ENCODE measurements around the gene CD81.
"Not testable (repeated sequence)": the region's sequence is repeated elsewhere in the genome, so short reads cannot be mapped to it uniquely, and the experiment has no call there.

DNA sequence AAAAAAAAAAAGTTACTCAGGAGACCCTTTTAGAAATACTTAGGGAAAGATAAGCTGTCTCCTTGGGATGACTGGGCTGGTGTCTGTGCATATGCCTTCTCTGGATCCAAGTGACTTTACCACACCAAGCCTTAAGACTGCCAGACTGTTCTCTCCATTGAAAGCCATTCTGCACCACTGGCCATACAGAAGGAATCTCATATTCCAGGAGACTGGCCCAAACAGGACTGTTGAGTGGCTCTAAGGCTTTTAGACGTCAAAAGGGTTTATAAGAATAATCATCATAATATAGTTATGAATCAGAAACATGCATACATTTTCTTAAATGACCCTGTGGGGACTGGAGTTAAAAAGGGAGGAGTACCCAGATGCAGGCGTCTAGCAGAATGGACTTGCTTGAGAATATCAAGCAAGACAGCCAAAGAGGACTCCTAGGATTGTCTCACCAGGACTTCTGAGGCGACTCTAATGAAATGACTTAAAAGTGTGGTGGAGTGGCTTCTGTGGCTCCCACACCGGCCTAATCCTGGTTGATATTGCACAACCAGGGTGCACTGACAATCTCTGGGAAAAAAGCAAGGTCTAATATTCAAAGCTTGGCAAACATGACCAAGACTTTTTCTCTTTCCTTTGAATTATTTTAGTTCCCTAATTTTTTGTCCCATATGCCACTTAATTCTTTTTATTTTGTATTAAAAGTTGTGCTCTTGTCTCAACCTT lies 43.5 kb upstream of the CD81 start:
- TF ChIP-seq, protein P1, sequence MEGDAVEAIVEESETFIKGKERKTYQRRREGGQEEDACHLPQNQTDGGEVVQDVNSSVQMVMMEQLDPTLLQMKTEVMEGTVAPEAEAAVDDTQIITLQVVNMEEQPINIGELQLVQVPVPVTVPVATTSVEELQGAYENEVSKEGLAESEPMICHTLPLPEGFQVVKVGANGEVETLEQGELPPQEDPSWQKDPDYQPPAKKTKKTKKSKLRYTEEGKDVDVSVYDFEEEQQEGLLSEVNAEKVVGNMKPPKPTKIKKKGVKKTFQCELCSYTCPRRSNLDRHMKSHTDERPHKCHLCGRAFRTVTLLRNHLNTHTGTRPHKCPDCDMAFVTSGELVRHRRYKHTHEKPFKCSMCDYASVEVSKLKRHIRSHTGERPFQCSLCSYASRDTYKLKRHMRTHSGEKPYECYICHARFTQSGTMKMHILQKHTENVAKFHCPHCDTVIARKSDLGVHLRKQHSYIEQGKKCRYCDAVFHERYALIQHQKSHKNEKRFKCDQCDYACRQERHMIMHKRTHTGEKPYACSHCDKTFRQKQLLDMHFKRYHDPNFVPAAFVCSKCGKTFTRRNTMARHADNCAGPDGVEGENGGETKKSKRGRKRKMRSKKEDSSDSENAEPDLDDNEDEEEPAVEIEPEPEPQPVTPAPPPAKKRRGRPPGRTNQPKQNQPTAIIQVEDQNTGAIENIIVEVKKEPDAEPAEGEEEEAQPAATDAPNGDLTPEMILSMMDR (conservative IDR thresholded peaks at IDR 0.05; ENCODE audit: low read depth in 2 of 2): not testable (repeated sequence)
- not testable (repeated sequence) for TF ChIP-seq EZH2 (IDR thresholded peaks at IDR 0.05; ENCODE audit: low read depth, unreplicated experiment); POLR2AphosphoS5 (IDR thresholded peaks at IDR 0.05; ENCODE audit: low read depth); ZNF114 (CRISPR knock-in tag; IDR thresholded peaks at IDR 0.05); CREB1 (CRISPR knock-in tag; IDR thresholded peaks at IDR 0.05; ENCODE audit: low read depth); NANOG (IDR thresholded peaks at IDR 0.05; ENCODE audit: borderline replicate concordance); EZH2phosphoT487 (IDR thresholded peaks at IDR 0.05; ENCODE audit: unreplicated experiment); STAT1 (IDR thresholded peaks at IDR 0.05; ENCODE audit: unreplicated experiment); JUNB (IDR thresholded peaks at IDR 0.05; ENCODE audit: unreplicated experiment)
- TF ChIP-seq, protein P2, sequence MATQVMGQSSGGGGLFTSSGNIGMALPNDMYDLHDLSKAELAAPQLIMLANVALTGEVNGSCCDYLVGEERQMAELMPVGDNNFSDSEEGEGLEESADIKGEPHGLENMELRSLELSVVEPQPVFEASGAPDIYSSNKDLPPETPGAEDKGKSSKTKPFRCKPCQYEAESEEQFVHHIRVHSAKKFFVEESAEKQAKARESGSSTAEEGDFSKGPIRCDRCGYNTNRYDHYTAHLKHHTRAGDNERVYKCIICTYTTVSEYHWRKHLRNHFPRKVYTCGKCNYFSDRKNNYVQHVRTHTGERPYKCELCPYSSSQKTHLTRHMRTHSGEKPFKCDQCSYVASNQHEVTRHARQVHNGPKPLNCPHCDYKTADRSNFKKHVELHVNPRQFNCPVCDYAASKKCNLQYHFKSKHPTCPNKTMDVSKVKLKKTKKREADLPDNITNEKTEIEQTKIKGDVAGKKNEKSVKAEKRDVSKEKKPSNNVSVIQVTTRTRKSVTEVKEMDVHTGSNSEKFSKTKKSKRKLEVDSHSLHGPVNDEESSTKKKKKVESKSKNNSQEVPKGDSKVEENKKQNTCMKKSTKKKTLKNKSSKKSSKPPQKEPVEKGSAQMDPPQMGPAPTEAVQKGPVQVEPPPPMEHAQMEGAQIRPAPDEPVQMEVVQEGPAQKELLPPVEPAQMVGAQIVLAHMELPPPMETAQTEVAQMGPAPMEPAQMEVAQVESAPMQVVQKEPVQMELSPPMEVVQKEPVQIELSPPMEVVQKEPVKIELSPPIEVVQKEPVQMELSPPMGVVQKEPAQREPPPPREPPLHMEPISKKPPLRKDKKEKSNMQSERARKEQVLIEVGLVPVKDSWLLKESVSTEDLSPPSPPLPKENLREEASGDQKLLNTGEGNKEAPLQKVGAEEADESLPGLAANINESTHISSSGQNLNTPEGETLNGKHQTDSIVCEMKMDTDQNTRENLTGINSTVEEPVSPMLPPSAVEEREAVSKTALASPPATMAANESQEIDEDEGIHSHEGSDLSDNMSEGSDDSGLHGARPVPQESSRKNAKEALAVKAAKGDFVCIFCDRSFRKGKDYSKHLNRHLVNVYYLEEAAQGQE (IDR thresholded peaks at IDR 0.05; ENCODE audit: unreplicated experiment): not testable (repeated sequence)
- TF ChIP-seq, protein P3, sequence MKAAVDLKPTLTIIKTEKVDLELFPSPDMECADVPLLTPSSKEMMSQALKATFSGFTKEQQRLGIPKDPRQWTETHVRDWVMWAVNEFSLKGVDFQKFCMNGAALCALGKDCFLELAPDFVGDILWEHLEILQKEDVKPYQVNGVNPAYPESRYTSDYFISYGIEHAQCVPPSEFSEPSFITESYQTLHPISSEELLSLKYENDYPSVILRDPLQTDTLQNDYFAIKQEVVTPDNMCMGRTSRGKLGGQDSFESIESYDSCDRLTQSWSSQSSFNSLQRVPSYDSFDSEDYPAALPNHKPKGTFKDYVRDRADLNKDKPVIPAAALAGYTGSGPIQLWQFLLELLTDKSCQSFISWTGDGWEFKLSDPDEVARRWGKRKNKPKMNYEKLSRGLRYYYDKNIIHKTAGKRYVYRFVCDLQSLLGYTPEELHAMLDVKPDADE (IDR thresholded peaks at IDR 0.05): not testable (repeated sequence)
- TF ChIP-seq, protein P4, sequence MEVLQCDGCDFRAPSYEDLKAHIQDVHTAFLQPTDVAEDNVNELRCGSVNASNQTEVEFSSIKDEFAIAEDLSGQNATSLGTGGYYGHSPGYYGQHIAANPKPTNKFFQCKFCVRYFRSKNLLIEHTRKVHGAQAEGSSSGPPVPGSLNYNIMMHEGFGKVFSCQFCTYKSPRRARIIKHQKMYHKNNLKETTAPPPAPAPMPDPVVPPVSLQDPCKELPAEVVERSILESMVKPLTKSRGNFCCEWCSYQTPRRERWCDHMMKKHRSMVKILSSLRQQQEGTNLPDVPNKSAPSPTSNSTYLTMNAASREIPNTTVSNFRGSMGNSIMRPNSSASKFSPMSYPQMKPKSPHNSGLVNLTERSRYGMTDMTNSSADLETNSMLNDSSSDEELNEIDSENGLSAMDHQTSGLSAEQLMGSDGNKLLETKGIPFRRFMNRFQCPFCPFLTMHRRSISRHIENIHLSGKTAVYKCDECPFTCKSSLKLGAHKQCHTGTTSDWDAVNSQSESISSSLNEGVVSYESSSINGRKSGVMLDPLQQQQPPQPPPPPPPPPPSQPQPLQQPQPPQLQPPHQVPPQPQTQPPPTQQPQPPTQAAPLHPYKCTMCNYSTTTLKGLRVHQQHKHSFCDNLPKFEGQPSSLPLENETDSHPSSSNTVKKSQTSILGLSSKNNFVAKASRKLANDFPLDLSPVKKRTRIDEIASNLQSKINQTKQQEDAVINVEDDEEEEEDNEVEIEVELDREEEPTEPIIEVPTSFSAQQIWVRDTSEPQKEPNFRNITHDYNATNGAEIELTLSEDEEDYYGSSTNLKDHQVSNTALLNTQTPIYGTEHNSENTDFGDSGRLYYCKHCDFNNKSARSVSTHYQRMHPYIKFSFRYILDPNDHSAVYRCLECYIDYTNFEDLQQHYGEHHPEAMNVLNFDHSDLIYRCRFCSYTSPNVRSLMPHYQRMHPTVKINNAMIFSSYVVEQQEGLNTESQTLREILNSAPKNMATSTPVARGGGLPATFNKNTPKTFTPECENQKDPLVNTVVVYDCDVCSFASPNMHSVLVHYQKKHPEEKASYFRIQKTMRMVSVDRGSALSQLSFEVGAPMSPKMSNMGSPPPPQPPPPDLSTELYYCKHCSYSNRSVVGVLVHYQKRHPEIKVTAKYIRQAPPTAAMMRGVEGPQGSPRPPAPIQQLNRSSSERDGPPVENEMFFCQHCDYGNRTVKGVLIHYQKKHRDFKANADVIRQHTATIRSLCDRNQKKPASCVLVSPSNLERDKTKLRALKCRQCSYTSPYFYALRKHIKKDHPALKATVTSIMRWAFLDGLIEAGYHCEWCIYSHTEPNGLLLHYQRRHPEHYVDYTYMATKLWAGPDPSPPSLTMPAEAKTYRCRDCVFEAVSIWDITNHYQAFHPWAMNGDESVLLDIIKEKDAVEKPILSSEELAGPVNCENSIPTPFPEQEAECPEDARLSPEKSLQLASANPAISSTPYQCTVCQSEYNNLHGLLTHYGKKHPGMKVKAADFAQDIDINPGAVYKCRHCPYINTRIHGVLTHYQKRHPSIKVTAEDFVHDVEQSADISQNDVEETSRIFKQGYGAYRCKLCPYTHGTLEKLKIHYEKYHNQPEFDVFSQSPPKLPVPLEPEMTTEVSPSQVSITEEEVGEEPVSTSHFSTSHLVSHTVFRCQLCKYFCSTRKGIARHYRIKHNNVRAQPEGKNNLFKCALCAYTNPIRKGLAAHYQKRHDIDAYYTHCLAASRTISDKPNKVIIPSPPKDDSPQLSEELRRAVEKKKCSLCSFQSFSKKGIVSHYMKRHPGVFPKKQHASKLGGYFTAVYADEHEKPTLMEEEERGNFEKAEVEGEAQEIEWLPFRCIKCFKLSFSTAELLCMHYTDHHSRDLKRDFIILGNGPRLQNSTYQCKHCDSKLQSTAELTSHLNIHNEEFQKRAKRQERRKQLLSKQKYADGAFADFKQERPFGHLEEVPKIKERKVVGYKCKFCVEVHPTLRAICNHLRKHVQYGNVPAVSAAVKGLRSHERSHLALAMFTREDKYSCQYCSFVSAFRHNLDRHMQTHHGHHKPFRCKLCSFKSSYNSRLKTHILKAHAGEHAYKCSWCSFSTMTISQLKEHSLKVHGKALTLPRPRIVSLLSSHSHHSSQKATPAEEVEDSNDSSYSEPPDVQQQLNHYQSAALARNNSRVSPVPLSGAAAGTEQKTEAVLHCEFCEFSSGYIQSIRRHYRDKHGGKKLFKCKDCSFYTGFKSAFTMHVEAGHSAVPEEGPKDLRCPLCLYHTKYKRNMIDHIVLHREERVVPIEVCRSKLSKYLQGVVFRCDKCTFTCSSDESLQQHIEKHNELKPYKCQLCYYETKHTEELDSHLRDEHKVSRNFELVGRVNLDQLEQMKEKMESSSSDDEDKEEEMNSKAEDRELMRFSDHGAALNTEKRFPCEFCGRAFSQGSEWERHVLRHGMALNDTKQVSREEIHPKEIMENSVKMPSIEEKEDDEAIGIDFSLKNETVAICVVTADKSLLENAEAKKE (CRISPR knock-in tag; IDR thresholded peaks at IDR 0.05): not testable (repeated sequence)
